SU-DHL-6 (cell line): ENCODE measurements around the gene DDX52.

ENCODE experiments used
- H2AFZ ChIP-seq: fragments of 200-600 bp; sonication (generic); 2 replicates; pipeline ENCODE4 v1.6.1; 2014; ENCODE audit warnings: low read depth, mild to moderate bottlenecking, moderate library complexity, mixed read lengths, antibody characterized with exemption, low read length; ENCODE audit not compliant: severe bottlenecking
- H3F3A ChIP-seq: fragments of 200-600 bp; shearing (Covaris generic); 2 replicates; pipeline ENCODE4 v1.6.0; 2016; ENCODE audit warnings: antibody characterized with exemption, mild to moderate bottlenecking; ENCODE audit not compliant: insufficient read depth
- H3K27ac ChIP-seq: fragments of 200-600 bp; sonication (generic); 2 replicates; pipeline ENCODE4 v1.5.1; 2016; ENCODE audit warnings: low read depth, mild to moderate bottlenecking, low read length, moderate library complexity, mixed read lengths
- H3K27me3 ChIP-seq: fragments of 200-600 bp; sonication (generic), shearing (Covaris generic); 2 replicates; pipeline ENCODE4 v1.6.0; 2014; ENCODE audit warnings: mild to moderate bottlenecking, low read length
- H3K36me3 ChIP-seq: fragments of 200-600 bp; sonication (generic); 2 replicates; pipeline ENCODE4 v1.6.1; 2014; ENCODE audit warnings: mild to moderate bottlenecking, low read length, mixed read lengths
- H3K4me2 ChIP-seq: fragments of 300-600, 200-600 bp; shearing (Covaris generic), sonication (generic); 2 replicates; pipeline ENCODE4 v1.6.0; 2014; ENCODE audit warnings: low read length, low read depth, mild to moderate bottlenecking; ENCODE audit not compliant: poor library complexity, severe bottlenecking
- H3K4me3 ChIP-seq: fragments of 200-600 bp; sonication (generic); 2 replicates; pipeline ENCODE4 v1.5.1; 2014; ENCODE audit warnings: antibody characterized with exemption, low read length, mild to moderate bottlenecking, mixed read lengths; ENCODE audit not compliant: insufficient read depth, poor library complexity, severe bottlenecking
- H3K79me2 ChIP-seq: fragments of 200-600 bp; sonication (generic); 2 replicates; pipeline ENCODE4 v1.6.1; 2014; ENCODE audit warnings: mild to moderate bottlenecking, low read length, moderate library complexity; ENCODE audit not compliant: insufficient read depth
- H3K9ac ChIP-seq: fragments of 200-600 bp; sonication (generic); 2 replicates; pipeline ENCODE4 v1.7.0; 2014; ENCODE audit warnings: mild to moderate bottlenecking, low read length
- H3K9me2 ChIP-seq: fragments of 200-600 bp; sonication (generic); replicated peaks from 2 replicates; pipeline ENCODE4 v1.6.1; 2014; ENCODE audit warnings: low read length; ENCODE audit not compliant: insufficient read depth
- H3K9me3 ChIP-seq: fragments of 200-600 bp; sonication (generic); 2 replicates; pipeline ENCODE4 v1.6.1; 2014; ENCODE audit warnings: low read length, mixed read lengths; ENCODE audit not compliant: insufficient read depth
- H4K20me1 ChIP-seq: fragments of 200-600 bp; sonication (generic); 2 replicates; pipeline ENCODE4 v1.6.1; 2014; ENCODE audit warnings: low read depth, mild to moderate bottlenecking, antibody characterized with exemption, low read length, moderate library complexity, mixed read lengths
- EZH2phosphoT487 ChIP-seq: fragments of 200-600 bp; sonication (generic), shearing (Covaris generic); conservative IDR thresholded peaks from 2 replicates; pipeline ENCODE4 v1.6.1; 2018; ENCODE audit warnings: mild to moderate bottlenecking, antibody characterized with exemption, low read length, moderate library complexity, mixed read lengths
- TF ChIP-seq, protein P1 (sequence below): fragments of 200-600 bp; sonication (generic); IDR thresholded peaks from one replicate; pipeline ENCODE4 v1.5.1; 2017; ENCODE audit warnings: antibody characterized with exemption, mild to moderate bottlenecking, low read length, moderate library complexity; ENCODE audit not compliant: insufficient read depth, poor library complexity, severe bottlenecking

The DDX52 gene

GRCh38 chr17:37567137-37567536 lies 76.1 kb downstream of the DDX52 start:
- Histone ChIP-seq H3K9ac (no peak overlapping the region), H3K4me2 (no peak overlapping the region), H3F3A (no peaks in the 10 kb centered on the region), H3K27ac (no peak overlapping the region), H3K9me3 (no peaks in the 10 kb centered on the region), H3K36me3 (peaks cover 42% of the 10 kb centered on the region), H2AFZ (no peak overlapping the region), H4K20me1 (no peaks in the 10 kb centered on the region), H3K27me3 (no peaks in the 10 kb centered on the region), H3K4me3 (no peak overlapping the region), H3K79me2 (no peaks in the 10 kb centered on the region; the same call in 1 of the 2 replicates), H3K9me2 (no peaks in the 10 kb centered on the region)
- TF ChIP-seq EZH2phosphoT487, result no peak
- TF ChIP-seq, protein P1, sequence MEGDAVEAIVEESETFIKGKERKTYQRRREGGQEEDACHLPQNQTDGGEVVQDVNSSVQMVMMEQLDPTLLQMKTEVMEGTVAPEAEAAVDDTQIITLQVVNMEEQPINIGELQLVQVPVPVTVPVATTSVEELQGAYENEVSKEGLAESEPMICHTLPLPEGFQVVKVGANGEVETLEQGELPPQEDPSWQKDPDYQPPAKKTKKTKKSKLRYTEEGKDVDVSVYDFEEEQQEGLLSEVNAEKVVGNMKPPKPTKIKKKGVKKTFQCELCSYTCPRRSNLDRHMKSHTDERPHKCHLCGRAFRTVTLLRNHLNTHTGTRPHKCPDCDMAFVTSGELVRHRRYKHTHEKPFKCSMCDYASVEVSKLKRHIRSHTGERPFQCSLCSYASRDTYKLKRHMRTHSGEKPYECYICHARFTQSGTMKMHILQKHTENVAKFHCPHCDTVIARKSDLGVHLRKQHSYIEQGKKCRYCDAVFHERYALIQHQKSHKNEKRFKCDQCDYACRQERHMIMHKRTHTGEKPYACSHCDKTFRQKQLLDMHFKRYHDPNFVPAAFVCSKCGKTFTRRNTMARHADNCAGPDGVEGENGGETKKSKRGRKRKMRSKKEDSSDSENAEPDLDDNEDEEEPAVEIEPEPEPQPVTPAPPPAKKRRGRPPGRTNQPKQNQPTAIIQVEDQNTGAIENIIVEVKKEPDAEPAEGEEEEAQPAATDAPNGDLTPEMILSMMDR, result no peak

- Histone ChIP-seq H3K4me3 (no peak overlapping the region), H3K27me3 (no peaks in the 10 kb centered on the region), H2AFZ (no peak overlapping the region), H3K36me3 (peaks cover 42% of the 10 kb centered on the region), H3K9ac (no peak overlapping the region), H3K27ac (no peak overlapping the region), H3K9me3 (no peaks in the 10 kb centered on the region), H3K4me2 (no peak overlapping the region), H3F3A (no peaks in the 10 kb centered on the region; the same call in 1 of the 2 replicates), H4K20me1 (no peaks in the 10 kb centered on the region), H3K9me2 (no peaks in the 10 kb centered on the region), H3K79me2 (no peaks in the 10 kb centered on the region; the same call in 1 of the 2 replicates)
- TF ChIP-seq EZH2phosphoT487, result no peak
These were observed 79.0 kb downstream of the DDX52 start for GRCh38 chr17:37564252-37564651.

DNA sequence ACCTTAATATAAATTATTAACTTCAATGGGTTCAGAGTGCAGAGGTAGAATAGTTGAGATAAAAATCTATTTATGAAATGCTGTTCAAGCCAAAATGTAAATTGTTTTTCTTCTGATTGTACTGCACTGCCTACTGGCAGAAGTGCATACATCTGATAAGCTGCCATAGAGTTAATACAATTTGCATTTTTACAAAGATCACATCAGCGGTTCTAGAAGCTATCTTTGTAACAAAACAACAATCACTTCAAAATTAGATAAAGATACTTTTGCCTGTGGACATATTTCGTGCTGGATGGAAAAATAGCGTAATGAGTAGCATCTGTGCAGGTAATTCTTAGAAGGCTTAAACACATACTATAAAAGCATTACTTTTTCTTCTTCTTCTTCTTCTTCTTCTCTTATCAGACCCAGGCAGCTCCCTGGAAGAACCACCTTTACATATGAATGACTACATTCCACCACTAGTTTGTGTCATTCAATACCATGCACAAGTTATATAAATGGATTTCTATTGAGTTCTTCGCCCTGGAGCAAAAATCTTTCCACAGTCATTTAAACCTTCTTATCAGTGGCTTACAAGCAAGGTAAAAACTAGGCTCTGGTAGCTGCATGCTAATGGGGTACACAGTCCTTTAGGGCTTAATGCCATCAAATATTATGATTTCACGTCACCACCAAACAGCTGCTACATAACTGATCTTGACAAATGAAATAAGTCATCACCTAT lies 81.1 kb downstream of the DDX52 start:
- H4K20me1 ChIP-seq, result no peaks in the 10 kb centered on the region
- H3K9me2 ChIP-seq, result no peaks in the 10 kb centered on the region
- H3K4me2 ChIP-seq, result no peak overlapping the region
- H3K9ac ChIP-seq, result no peak overlapping the region
- TF ChIP-seq, protein P1, result no peak
- TF ChIP-seq EZH2phosphoT487, result no peak
- peaks cover 38% of the 10 kb centered on the region for H3K36me3 ChIP-seq
- H2AFZ ChIP-seq, result no peak overlapping the region
- H3K79me2 ChIP-seq, result no peaks in the 10 kb centered on the region; the same call in 1 of the 2 replicates
- no peak overlapping the region for H3K27ac ChIP-seq
- no peaks in the 10 kb centered on the region for H3K9me3 ChIP-seq
- H3F3A ChIP-seq, result no peaks in the 10 kb centered on the region; the same call in 1 of the 2 replicates
- no peaks in the 10 kb centered on the region for H3K27me3 ChIP-seq
- H3K4me3 ChIP-seq, result no peak overlapping the region
